Liver (tissue), 9 donors: ENCODE data around the gene ACTR2. TPM values are rescaled to one million over a fixed set of nuclear protein-coding genes. Genes with fewer than 3 reads are reported as not detected.

Experiments
- DNase-seq: peaks from one replicate; pipeline ENCODE4 v3.0.0-alpha.2; 2017; ENCODE audit warnings: low spot score
- H3K27ac ChIP-seq, 2 donors: one replicate each; pipeline ENCODE4 v1.7.0; 2013; ENCODE audit warnings: inconsistent platforms in 2 of 2, low read length in 2 of 2, control low read depth in 1 of 2, low read depth in 1 of 2, mild to moderate bottlenecking in 1 of 2
- H3K27me3 ChIP-seq, 4 donors: one replicate each; pipeline versions ENCODE4 v1.6.1 to v1.7.0; 2013; ENCODE audit warnings: low read length in 3 of 4, inconsistent platforms in 1 of 4, mild to moderate bottlenecking in 1 of 4, moderate library complexity in 1 of 4; ENCODE audit not compliant: control insufficient read depth in 4 of 4, insufficient read depth in 4 of 4
- H3K36me3 ChIP-seq, 4 donors: one replicate each; pipeline versions ENCODE4 v1.6.1 to v1.7.0; 2013; ENCODE audit warnings: low read length in 3 of 4, mild to moderate bottlenecking in 3 of 4, low read depth in 1 of 4, moderate library complexity in 1 of 4; ENCODE audit not compliant: control insufficient read depth in 4 of 4, insufficient read depth in 3 of 4
- H3K4me1 ChIP-seq, 4 donors: one replicate each; pipeline versions ENCODE4 v1.6.1 to v1.7.0; 2013; ENCODE audit warnings: low read length in 3 of 4, mild to moderate bottlenecking in 3 of 4, moderate library complexity in 1 of 4; ENCODE audit not compliant: control insufficient read depth in 4 of 4, insufficient read depth in 4 of 4
- H3K4me3 ChIP-seq, 3 donors: one replicate each; pipeline versions ENCODE4 v1.6.1 to v1.7.0; 2013; ENCODE audit warnings: low read length in 3 of 3, control low read depth in 1 of 3, low read depth in 1 of 3, mild to moderate bottlenecking in 1 of 3
- H3K9ac ChIP-seq, 2 donors: one replicate each; pipeline ENCODE4 v1.7.0; 2013; ENCODE audit warnings: low read length in 2 of 2, mild to moderate bottlenecking in 2 of 2, moderate library complexity in 2 of 2, control low read depth in 1 of 2, low read depth in 1 of 2
- H3K9me3 ChIP-seq, 4 donors: one replicate each; pipeline versions ENCODE4 v1.6.1 to v1.7.0; 2013; ENCODE audit warnings: low read length in 3 of 4; ENCODE audit not compliant: control insufficient read depth in 4 of 4
- EGR1 ChIP-seq, 2 donors: IDR thresholded peaks; 2 replicates each; pipeline ENCODE4 v1.6.1; 2016 to 2018; ENCODE audit warnings: antibody characterized with exemption in 2 of 2, low read depth in 2 of 2
- FOXA1 ChIP-seq: IDR thresholded peaks from 2 replicates; pipeline ENCODE4 v1.6.1; 2016; ENCODE audit warnings: antibody characterized with exemption
- FOXA2 ChIP-seq: IDR thresholded peaks from 2 replicates; pipeline ENCODE4 v1.6.1; 2016; ENCODE audit warnings: antibody characterized with exemption
- GABPA ChIP-seq, 2 donors: IDR thresholded peaks in 1 of 2; conservative IDR thresholded peaks in 1 of 2; 2 replicates each; pipeline ENCODE4 v1.6.1; 2016; ENCODE audit warnings: antibody characterized with exemption in 2 of 2, mild to moderate bottlenecking in 1 of 2, moderate library complexity in 1 of 2
- HNF4A ChIP-seq, 2 donors: conservative IDR thresholded peaks; 2 replicates each; pipeline ENCODE4 v1.6.1; 2016; ENCODE audit warnings: antibody characterized with exemption in 2 of 2, mild to moderate bottlenecking in 2 of 2
- HNF4G ChIP-seq: IDR thresholded peaks from 2 replicates; pipeline ENCODE4 v1.6.1; 2016; ENCODE audit warnings: antibody characterized with exemption
- JUND ChIP-seq, 2 donors: IDR thresholded peaks; 2 replicates each; pipeline ENCODE4 v1.6.1; 2016; ENCODE audit warnings: antibody characterized with exemption in 2 of 2
- NR2F2 ChIP-seq: IDR thresholded peaks from 2 replicates; pipeline ENCODE4 v1.6.1; 2016; ENCODE audit warnings: antibody characterized with exemption
- RXRA ChIP-seq, 2 donors: IDR thresholded peaks; 2 replicates each; pipeline ENCODE4 v1.6.1; 2017 to 2018; ENCODE audit warnings: antibody characterized with exemption in 2 of 2, mild to moderate bottlenecking in 1 of 2
- SP1 ChIP-seq: IDR thresholded peaks from 2 replicates; pipeline ENCODE4 v1.6.1; 2018; ENCODE audit warnings: antibody characterized with exemption, mild to moderate bottlenecking
- TAF1 ChIP-seq: conservative IDR thresholded peaks from 2 replicates; pipeline ENCODE4 v1.6.1; 2016; ENCODE audit warnings: antibody characterized with exemption, mild to moderate bottlenecking
- YY1 ChIP-seq: IDR thresholded peaks from 2 replicates; pipeline ENCODE4 v1.6.1; 2016; ENCODE audit warnings: antibody characterized with exemption, mild to moderate bottlenecking
- WGBS: extraction: QIAGEN DNeasy Blood & Tissue Kit; methylation state at CpG from one replicate; pipeline ENCODE4 v1.1.7; 2013; 5-methylcytosine and 5-hydroxymethylcytosine counted together
- polyA plus RNA-seq, 2 donors: library from polyadenylated mRNA; stranded (reverse) in 1 of 2; unstranded in 1 of 2; fragments of 200-250 nt in 1 of 2; fragments of >200 nt in 1 of 2; fragmentation: Nextera tagmentation in 1 of 2; extraction: Ambion mirVana in 1 of 2; gene quantifications; one replicate each; pipeline versions ENCODE4 v1.2.1 to v1.2.3, GENCODE V29; 2013 to 2015
- total RNA-seq, 2 donors: library from RNA; depleted of rRNA; stranded (reverse); fragments of >200 nt; gene quantifications; one replicate each; pipeline ENCODE4 v1.2.3, GENCODE V29; 2014
- TF ChIP-seq, protein P1 (sequence below): IDR thresholded peaks from 2 replicates; pipeline ENCODE4 v1.6.1; 2016; ENCODE audit warnings: antibody characterized with exemption, mild to moderate bottlenecking
- TF ChIP-seq, protein P2 (sequence below): IDR thresholded peaks from 2 replicates; pipeline ENCODE4 v1.6.1; 2016; ENCODE audit warnings: antibody characterized with exemption
- TF ChIP-seq, protein P3 (sequence below): fragments of 150-350 bp; IDR thresholded peaks from 2 replicates; pipeline ENCODE4 v1.5.1; 2017; ENCODE audit warnings: improper control_type of control experiment, low read depth, low read length; ENCODE audit not compliant: missing input control
- TF ChIP-seq, protein P4 (sequence below): IDR thresholded peaks from 2 replicates; pipeline ENCODE4 v1.6.1; 2016; ENCODE audit warnings: antibody characterized with exemption
- donor health status: healthy.
- donor health status: healthy.
- donor health status: healthy.
- donor health status: healthy.
- donor health status: healthy.

ACTR2 gene
- total and polyA plus RNA-seq, 4 donors, result 21.6 to 72.0 (median 45.9) TPM

- TF ChIP-seq, protein P1, sequence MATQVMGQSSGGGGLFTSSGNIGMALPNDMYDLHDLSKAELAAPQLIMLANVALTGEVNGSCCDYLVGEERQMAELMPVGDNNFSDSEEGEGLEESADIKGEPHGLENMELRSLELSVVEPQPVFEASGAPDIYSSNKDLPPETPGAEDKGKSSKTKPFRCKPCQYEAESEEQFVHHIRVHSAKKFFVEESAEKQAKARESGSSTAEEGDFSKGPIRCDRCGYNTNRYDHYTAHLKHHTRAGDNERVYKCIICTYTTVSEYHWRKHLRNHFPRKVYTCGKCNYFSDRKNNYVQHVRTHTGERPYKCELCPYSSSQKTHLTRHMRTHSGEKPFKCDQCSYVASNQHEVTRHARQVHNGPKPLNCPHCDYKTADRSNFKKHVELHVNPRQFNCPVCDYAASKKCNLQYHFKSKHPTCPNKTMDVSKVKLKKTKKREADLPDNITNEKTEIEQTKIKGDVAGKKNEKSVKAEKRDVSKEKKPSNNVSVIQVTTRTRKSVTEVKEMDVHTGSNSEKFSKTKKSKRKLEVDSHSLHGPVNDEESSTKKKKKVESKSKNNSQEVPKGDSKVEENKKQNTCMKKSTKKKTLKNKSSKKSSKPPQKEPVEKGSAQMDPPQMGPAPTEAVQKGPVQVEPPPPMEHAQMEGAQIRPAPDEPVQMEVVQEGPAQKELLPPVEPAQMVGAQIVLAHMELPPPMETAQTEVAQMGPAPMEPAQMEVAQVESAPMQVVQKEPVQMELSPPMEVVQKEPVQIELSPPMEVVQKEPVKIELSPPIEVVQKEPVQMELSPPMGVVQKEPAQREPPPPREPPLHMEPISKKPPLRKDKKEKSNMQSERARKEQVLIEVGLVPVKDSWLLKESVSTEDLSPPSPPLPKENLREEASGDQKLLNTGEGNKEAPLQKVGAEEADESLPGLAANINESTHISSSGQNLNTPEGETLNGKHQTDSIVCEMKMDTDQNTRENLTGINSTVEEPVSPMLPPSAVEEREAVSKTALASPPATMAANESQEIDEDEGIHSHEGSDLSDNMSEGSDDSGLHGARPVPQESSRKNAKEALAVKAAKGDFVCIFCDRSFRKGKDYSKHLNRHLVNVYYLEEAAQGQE, result no peak
- TF ChIP-seq NR2F2 (no peak), HNF4G (no peak), GABPA (IDR thresholded peaks at IDR 0.05 in 1 of 2, conservative IDR thresholded peaks at IDR 0.05 in 1 of 2) (no peak), JUND (IDR thresholded peaks at IDR 0.05) (no peak)
- TF ChIP-seq, protein P2, sequence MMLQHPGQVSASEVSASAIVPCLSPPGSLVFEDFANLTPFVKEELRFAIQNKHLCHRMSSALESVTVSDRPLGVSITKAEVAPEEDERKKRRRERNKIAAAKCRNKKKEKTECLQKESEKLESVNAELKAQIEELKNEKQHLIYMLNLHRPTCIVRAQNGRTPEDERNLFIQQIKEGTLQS, result no peak
Observed at GRCh38 chr2:65300761-65301711, 73.4 kb downstream of the ACTR2 start (continued).

- H3K36me3 ChIP-seq, result no peaks in the 10 kb centered on the region
- no peak overlapping the region for H3K4me3 ChIP-seq
- no peaks in the 10 kb centered on the region for H3K4me1 ChIP-seq
- no peak overlapping the region for H3K9ac ChIP-seq
- DNase-seq, result no peak
- H3K27ac ChIP-seq, result no peak overlapping the region
- H3K27me3 ChIP-seq, result no peaks in the 10 kb centered on the region
- TF ChIP-seq EGR1 (IDR thresholded peaks at IDR 0.05; ENCODE audit: low read depth in 2 of 2), result no peak
- no peak for TF ChIP-seq FOXA2
- TF ChIP-seq FOXA1, result no peak
- no peak for TF ChIP-seq SP1
- TF ChIP-seq, protein P1, result no peak
- no peak for TF ChIP-seq RXRA (IDR thresholded peaks at IDR 0.05)
- TF ChIP-seq, protein P2, result no peak
- no peak for TF ChIP-seq NR2F2
- TF ChIP-seq HNF4A (conservative IDR thresholded peaks at IDR 0.05), result no peak
- TF ChIP-seq, protein P3, sequence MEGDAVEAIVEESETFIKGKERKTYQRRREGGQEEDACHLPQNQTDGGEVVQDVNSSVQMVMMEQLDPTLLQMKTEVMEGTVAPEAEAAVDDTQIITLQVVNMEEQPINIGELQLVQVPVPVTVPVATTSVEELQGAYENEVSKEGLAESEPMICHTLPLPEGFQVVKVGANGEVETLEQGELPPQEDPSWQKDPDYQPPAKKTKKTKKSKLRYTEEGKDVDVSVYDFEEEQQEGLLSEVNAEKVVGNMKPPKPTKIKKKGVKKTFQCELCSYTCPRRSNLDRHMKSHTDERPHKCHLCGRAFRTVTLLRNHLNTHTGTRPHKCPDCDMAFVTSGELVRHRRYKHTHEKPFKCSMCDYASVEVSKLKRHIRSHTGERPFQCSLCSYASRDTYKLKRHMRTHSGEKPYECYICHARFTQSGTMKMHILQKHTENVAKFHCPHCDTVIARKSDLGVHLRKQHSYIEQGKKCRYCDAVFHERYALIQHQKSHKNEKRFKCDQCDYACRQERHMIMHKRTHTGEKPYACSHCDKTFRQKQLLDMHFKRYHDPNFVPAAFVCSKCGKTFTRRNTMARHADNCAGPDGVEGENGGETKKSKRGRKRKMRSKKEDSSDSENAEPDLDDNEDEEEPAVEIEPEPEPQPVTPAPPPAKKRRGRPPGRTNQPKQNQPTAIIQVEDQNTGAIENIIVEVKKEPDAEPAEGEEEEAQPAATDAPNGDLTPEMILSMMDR, result no peak
- TF ChIP-seq TAF1, result no peak
- TF ChIP-seq, protein P4, sequence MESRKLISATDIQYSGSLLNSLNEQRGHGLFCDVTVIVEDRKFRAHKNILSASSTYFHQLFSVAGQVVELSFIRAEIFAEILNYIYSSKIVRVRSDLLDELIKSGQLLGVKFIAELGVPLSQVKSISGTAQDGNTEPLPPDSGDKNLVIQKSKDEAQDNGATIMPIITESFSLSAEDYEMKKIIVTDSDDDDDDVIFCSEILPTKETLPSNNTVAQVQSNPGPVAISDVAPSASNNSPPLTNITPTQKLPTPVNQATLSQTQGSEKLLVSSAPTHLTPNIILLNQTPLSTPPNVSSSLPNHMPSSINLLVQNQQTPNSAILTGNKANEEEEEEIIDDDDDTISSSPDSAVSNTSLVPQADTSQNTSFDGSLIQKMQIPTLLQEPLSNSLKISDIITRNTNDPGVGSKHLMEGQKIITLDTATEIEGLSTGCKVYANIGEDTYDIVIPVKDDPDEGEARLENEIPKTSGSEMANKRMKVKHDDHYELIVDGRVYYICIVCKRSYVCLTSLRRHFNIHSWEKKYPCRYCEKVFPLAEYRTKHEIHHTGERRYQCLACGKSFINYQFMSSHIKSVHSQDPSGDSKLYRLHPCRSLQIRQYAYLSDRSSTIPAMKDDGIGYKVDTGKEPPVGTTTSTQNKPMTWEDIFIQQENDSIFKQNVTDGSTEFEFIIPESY, result no peak
- TF ChIP-seq JUND (IDR thresholded peaks at IDR 0.05), result no peak
- no peak for TF ChIP-seq YY1
- no peak for TF ChIP-seq HNF4G
- no peaks in the 10 kb centered on the region for H3K9me3 ChIP-seq
- 44% methylated on average over 2 of the region's 2 CpGs for WGBS
Observed at GRCh38 chr2:65305934-65306333, 78.3 kb downstream of the ACTR2 start.
